HEK293 (cell line): ENCODE data around the gene REG3G.

ENCODE experiments used
- IKZF3 ChIP-seq: fragments of 450-650 bp; IDR thresholded peaks from 2 replicates; pipeline ENCODE4 v1.5.0; 2018; ENCODE audit warnings: missing biosample characterization, mild to moderate bottlenecking, missing genetic modification characterization, moderate library complexity
- YY1 ChIP-seq: fragments of 450-650 bp; formaldehyde crosslinking; IDR thresholded peaks from 2 replicates; pipeline ENCODE4 v1.5.1; 2018; ENCODE audit warnings: missing biosample characterization, missing genetic modification characterization
- ZFP3 ChIP-seq: fragments of 450-650 bp; formaldehyde crosslinking; IDR thresholded peaks from 2 replicates; pipeline ENCODE4 v1.5.1; 2016; ENCODE audit warnings: low read depth, missing biosample characterization, missing genetic modification characterization
- ZNF121 ChIP-seq: fragments of 450-650 bp; formaldehyde crosslinking; IDR thresholded peaks from 2 replicates; pipeline ENCODE4 v1.5.1; 2016; ENCODE audit warnings: missing biosample characterization, missing genetic modification characterization
- ZNF423 ChIP-seq: fragments of 450-650 bp; formaldehyde crosslinking; IDR thresholded peaks from 2 replicates; pipeline ENCODE4 v1.5.1; 2016; ENCODE audit warnings: missing biosample characterization, missing genetic modification characterization
- ZNF629 ChIP-seq: fragments of 450-650 bp; formaldehyde crosslinking; IDR thresholded peaks from 2 replicates; pipeline ENCODE4 v1.5.1; 2017; ENCODE audit warnings: missing biosample characterization, missing genetic modification characterization
- ZNF677 ChIP-seq: fragments of 450-650 bp; IDR thresholded peaks from 2 replicates; pipeline ENCODE4 v1.5.0; 2018; ENCODE audit warnings: missing biosample characterization, mild to moderate bottlenecking, missing genetic modification characterization, moderate library complexity
- ZNF768 ChIP-seq: fragments of 450-650 bp; formaldehyde crosslinking; IDR thresholded peaks from 2 replicates; pipeline ENCODE4 v1.5.1; 2018; ENCODE audit warnings: missing biosample characterization, mild to moderate bottlenecking, missing genetic modification characterization
- TF ChIP-seq, protein P1 (sequence below): fragments of 450-650 bp; formaldehyde crosslinking; IDR thresholded peaks from 2 replicates; pipeline ENCODE4 v1.5.1; 2016; ENCODE audit warnings: missing biosample characterization, missing genetic modification characterization
- TF ChIP-seq, protein P2 (sequence below): fragments of 450-650 bp; formaldehyde crosslinking; IDR thresholded peaks from 2 replicates; pipeline ENCODE4 v1.5.1; 2016; ENCODE audit warnings: missing biosample characterization, missing genetic modification characterization
- TF ChIP-seq, protein P3 (sequence below): fragments of 450-650 bp; IDR thresholded peaks from 2 replicates; pipeline ENCODE4 v1.5.1; 2018; ENCODE audit warnings: missing biosample characterization, missing genetic modification characterization

DNA sequence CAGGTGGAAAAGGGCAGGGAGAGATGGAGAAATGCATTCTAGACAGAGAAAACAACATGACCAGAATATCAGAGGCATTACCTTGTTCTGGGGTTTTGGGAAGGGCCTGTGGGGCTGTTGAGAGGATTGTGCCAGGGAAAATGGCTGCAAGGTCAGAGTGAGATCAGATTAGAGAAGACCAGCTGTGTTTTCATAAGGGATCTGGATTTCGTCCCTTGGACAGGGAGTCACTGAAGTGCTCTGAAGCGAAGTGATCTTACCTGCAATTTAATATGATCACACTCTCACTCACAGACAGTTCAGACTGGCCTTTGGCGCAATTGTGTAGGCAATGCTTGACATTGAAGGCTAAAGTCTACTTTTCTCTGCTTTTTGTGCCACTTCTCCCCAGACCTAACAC, 20.3 kb upstream of the REG3G start:
- TF ChIP-seq IKZF3 (no peak), ZNF121 (no peak), ZNF768 (tag by site-specific recombination) (no peak), ZNF423 (tag by site-specific recombination) (no peak), ZNF677 (no peak), ZNF629 (tag by site-specific recombination) (no peak), ZFP3 (tag by site-specific recombination) (no peak), YY1 (tag by site-specific recombination) (no peak)
- TF ChIP-seq, protein P1, sequence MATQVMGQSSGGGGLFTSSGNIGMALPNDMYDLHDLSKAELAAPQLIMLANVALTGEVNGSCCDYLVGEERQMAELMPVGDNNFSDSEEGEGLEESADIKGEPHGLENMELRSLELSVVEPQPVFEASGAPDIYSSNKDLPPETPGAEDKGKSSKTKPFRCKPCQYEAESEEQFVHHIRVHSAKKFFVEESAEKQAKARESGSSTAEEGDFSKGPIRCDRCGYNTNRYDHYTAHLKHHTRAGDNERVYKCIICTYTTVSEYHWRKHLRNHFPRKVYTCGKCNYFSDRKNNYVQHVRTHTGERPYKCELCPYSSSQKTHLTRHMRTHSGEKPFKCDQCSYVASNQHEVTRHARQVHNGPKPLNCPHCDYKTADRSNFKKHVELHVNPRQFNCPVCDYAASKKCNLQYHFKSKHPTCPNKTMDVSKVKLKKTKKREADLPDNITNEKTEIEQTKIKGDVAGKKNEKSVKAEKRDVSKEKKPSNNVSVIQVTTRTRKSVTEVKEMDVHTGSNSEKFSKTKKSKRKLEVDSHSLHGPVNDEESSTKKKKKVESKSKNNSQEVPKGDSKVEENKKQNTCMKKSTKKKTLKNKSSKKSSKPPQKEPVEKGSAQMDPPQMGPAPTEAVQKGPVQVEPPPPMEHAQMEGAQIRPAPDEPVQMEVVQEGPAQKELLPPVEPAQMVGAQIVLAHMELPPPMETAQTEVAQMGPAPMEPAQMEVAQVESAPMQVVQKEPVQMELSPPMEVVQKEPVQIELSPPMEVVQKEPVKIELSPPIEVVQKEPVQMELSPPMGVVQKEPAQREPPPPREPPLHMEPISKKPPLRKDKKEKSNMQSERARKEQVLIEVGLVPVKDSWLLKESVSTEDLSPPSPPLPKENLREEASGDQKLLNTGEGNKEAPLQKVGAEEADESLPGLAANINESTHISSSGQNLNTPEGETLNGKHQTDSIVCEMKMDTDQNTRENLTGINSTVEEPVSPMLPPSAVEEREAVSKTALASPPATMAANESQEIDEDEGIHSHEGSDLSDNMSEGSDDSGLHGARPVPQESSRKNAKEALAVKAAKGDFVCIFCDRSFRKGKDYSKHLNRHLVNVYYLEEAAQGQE (tag by site-specific recombination) = no peak
- TF ChIP-seq, protein P2, sequence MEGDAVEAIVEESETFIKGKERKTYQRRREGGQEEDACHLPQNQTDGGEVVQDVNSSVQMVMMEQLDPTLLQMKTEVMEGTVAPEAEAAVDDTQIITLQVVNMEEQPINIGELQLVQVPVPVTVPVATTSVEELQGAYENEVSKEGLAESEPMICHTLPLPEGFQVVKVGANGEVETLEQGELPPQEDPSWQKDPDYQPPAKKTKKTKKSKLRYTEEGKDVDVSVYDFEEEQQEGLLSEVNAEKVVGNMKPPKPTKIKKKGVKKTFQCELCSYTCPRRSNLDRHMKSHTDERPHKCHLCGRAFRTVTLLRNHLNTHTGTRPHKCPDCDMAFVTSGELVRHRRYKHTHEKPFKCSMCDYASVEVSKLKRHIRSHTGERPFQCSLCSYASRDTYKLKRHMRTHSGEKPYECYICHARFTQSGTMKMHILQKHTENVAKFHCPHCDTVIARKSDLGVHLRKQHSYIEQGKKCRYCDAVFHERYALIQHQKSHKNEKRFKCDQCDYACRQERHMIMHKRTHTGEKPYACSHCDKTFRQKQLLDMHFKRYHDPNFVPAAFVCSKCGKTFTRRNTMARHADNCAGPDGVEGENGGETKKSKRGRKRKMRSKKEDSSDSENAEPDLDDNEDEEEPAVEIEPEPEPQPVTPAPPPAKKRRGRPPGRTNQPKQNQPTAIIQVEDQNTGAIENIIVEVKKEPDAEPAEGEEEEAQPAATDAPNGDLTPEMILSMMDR (tag by site-specific recombination) = no peak
- TF ChIP-seq, protein P3, sequence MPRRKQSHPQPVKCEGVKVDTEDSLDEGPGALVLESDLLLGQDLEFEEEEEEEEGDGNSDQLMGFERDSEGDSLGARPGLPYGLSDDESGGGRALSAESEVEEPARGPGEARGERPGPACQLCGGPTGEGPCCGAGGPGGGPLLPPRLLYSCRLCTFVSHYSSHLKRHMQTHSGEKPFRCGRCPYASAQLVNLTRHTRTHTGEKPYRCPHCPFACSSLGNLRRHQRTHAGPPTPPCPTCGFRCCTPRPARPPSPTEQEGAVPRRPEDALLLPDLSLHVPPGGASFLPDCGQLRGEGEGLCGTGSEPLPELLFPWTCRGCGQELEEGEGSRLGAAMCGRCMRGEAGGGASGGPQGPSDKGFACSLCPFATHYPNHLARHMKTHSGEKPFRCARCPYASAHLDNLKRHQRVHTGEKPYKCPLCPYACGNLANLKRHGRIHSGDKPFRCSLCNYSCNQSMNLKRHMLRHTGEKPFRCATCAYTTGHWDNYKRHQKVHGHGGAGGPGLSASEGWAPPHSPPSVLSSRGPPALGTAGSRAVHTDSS (tag by site-specific recombination) = no peak
